GM18907 (cell line): ENCODE results near the gene SETDB1.
"Not testable (repeated sequence)": the region's sequence is repeated elsewhere in the genome, so short reads cannot be mapped to it uniquely, and the experiment has no call there.

Experiments used
- ATAC-seq: cut with Tn5 transposase; IDR thresholded peaks from one replicate; pipeline ENCODE4 v1.9.1; 2021; ENCODE audit warnings: mild to moderate bottlenecking, moderate library complexity; ENCODE audit not compliant: unreplicated experiment

The SETDB1 gene

GRCh38 chr1:150928775-150929174, 2.6 kb downstream of the SETDB1 start:
- not testable (repeated sequence) for ATAC-seq

DNA sequence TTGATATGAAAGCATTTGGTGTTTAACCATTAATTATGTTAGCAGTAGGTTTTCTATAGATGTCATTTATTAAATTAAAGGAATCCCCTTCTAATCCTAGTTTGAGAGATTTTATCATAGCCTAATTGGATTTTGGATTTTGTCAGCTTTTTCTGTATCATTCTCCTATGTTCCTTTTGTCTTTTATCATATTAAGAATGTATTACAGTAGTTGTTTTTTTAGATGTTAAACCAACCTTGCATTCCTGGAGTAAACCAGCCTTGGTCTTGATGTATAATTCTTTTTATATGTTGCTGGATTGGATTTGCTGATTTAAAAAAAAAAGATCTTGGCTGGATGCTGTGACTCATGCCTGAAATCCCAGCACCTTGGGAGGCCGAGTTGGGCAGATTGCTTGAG, 5.6 kb downstream of the SETDB1 start:
- no peak for ATAC-seq

DNA sequence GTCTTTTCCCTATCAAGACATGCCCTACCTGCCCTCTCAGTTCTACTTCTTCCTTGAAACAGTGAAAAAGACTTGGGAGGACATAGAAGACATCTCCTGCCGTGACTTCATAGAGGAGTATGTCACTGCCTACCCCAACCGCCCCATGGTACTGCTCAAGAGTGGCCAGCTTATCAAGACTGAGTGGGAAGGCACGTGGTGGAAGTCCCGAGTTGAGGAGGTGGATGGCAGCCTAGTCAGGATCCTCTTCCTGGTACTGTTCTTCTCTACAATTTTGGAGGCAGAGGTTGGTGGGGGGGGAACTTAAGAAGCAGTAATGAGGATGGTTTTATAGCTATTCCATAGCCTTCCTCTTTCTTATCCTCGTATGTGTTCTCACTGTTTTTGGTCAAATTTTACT, 18.7 kb downstream of the SETDB1 start:
- ATAC-seq, result no peak

DNA sequence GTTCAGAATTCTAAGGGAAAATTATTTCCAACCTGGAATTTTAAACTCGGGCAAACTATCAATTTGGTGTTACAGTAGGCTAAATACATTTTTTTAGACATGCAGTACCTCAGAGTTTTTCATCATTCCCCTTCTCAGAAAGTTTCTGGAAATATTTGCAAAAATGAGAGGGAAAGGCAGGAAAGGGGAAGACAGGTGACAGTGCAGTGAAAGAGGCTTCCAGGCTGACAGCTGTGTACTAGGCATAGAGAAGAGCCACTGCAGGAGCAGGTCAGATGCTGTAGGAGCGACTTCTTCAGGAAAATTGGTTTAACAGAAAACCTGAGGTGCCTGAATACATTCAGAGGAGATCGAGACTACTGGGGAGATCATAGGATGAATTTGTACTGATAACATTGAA, 28.5 kb downstream of the SETDB1 start:
- no peak for ATAC-seq

DNA sequence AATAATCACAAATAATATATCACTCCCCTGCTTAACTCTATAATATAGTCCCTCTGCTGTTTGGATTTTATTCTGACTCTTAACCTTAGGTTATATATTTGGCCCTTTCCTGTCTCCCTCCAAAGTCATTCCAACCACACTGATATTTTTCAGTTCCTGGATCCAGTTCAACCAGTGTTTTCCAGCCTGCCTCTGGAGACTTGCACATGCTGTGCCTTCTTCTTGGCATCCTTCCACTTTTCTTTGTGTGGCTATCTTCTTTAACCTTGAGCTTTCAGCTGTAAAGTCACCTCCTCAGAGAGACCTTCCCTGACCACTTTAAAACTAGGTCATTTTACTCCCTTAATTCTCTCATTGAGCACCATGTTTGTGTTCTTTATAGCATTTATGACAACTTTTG, 29.1 kb downstream of the SETDB1 start:
- no peak for ATAC-seq

GRCh38 chr1:150957666-150958065, 31.5 kb downstream of the SETDB1 start:
- no peak for ATAC-seq

- ATAC-seq, result no peak
These were observed 34.5 kb downstream of the SETDB1 start for GRCh38 chr1:150960646-150961045.

GRCh38 chr1:150961756-150962155, 35.6 kb downstream of the SETDB1 start:
- ATAC-seq, result no peak

DNA sequence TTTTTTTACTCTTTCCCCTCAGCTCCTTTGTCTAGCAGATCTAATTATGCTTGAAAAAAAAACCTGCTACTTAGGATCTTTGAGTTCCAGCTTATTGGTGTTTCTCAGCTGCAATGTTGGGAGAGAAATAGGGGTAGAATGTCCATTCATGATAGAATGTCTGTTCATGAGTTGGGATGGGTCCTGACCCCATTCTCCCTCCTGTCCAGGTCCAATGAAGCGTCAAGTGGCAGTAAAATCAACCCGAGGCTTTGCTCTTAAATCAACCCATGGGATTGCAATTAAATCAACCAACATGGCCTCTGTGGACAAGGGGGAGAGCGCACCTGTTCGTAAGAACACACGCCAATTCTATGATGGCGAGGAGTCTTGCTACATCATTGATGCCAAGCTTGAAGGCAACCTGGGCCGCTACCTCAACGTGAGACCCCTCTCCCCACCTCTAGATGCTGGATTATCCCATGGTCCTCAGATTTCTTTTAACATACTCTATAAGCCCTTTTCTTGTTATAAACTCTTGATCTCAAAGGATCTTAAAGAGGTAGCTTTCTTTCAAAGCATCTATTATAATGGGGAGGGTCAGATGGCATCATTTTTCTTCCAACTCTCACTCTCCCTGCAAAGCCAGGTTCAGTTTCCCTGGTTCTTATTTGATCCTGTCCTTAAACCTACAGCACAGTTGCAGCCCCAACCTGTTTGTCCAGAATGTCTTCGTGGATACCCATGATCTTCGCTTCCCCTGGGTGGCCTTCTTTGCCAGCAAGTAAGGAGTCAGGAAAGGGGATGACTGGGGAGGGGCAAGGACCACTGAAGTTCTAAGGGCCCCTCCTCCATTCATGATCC, 37.4 kb downstream of the SETDB1 start:
- no peak for ATAC-seq

DNA sequence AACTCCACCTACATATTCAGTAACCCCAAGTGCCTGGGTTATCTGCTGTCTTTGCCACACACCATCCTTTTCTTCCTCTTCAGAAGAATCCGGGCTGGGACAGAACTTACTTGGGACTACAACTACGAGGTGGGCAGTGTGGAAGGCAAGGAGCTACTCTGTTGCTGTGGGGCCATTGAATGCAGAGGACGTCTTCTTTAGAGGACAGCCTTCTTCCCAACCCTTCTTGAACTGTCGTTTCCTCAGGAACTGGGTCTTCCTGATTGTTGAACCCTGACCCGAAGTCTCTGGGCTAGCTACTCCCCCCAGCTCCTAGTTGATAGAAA, 38.0 kb downstream of the SETDB1 start:
- no peak for ATAC-seq

- ATAC-seq, result no peak
These were observed 39.4 kb downstream of the SETDB1 start for GRCh38 chr1:150965605-150966004.

- ATAC-seq, result no peak
These were observed 39.8 kb downstream of the SETDB1 start for GRCh38 chr1:150966011-150966410.

- ATAC-seq, result no peak
These were observed 41.8 kb downstream of the SETDB1 start for GRCh38 chr1:150967936-150968335.

DNA sequence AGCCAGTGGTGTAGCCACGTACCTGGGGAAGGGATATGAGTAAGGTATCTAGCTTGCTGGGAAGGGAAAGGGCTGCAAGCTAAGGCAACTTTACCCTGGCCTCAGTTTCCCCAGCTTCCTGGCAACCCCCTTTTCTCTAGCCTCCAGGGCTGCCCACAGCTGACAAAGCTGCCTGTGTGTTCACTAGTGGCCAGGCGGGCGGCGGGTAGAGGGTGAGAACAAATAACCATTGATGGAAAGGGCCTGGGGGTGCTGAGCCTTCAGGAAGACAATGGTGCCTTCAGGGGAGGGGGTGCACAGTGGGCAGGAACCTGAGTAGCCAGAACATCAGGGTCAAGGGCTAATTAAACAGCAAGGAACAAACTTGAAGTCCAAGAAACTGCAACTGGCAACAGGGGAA, 42.3 kb downstream of the SETDB1 start:
- ATAC-seq, result no peak

DNA sequence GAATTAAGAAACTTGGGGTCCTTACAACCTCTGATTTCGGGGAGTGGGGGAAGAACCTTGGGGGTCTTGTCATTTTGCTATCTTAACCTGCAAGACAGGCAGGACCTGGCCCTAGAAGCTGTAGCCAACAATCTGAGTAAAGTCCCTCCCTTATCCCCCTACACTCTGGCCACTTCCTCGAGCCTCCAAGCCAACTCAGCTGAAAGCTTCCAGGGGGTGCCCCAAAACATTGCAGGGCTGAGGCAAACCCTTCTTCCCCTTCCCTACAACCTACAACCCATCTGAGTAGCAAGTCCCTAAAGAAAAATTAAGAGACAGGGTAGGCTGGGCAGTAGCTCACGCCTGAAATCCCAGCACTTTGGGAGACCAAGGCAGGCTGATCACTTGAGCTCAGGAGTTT, 43.5 kb downstream of the SETDB1 start:
- ATAC-seq, result no peak

- no peak for ATAC-seq
These were observed 44.8 kb downstream of the SETDB1 start for GRCh38 chr1:150970808-150971582.

- no peak for ATAC-seq
These were observed 45.6 kb downstream of the SETDB1 start for GRCh38 chr1:150971583-150972416.

DNA sequence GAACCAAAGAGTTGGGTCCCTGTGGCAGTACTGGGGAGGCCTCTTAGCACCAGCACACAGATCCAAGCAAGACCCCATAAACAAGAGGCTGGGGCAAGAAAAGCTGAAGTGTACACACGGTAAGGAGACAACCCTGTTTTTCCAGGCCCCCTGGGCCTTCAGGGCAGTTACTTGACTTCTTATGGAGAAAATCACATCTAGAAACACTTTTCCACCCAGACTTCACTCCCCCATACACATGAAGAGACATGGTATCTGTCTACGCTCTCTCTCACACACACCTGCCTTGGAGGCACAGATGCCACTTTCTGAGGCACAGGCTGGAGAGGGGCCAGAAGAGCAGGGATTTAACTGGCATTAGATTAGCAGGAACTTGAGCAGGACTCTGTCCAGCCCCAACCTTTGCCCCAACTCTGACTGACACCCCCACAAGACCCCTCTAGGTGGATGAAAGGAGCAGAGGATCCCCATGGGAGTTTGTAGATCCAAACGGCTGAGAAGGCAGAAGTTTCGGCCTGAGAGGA, 46.3 kb downstream of the SETDB1 start:
- ATAC-seq, result no peak

- ATAC-seq, result no peak
These were observed 47.2 kb downstream of the SETDB1 start for GRCh38 chr1:150973258-150973835.

GRCh38 chr1:150973836-150974579, 47.8 kb downstream of the SETDB1 start:
- ATAC-seq, result peak; percentile 46
